ENCODE results near the gene MXRA8. TPM values are rescaled to one million over a fixed set of nuclear protein-coding genes. Genes with fewer than 3 reads are reported as not detected.
A peak's percentile ranks its signal among the peaks of the same experiment; 100 is the strongest.

The MXRA8 gene
- total RNA-seq, 1 donor from 2014 or later: 0.16 TPM

GRCh38 chr1:1327291-1327690 lies 31.1 kb downstream of the MXRA8 start:
- ChIA-PET CTCF (no interaction called here), POLR2A (interaction anchor here (0.6 to 1.2 kb wide), 2 partner anchors 72 to 294 kb away, joined by 3 read pairs; partner anchors contain the start of gene CCNL2)
- Mint-ChIP-seq H3K27ac (no peak overlapping the region), H3K4me3 (no peak overlapping the region), H3K27me3 (no peaks in the 10 kb centered on the region), H3K9me3 (no peaks in the 10 kb centered on the region), H3K36me3 (ENCODE audit: low read depth) (peaks cover 9% of the 10 kb centered on the region), H3K4me1 (peaks cover 45% of the 10 kb centered on the region)
- DNase-seq (no peak), ATAC-seq (ENCODE audit: low read depth) (no peak)
- TF ChIP-seq CTCF (IDR thresholded peaks at IDR 0.05): no peak
- intact Hi-C loops (cut with micrococcal nuclease): no loop called here

- ATAC-seq (ENCODE audit: low read depth) (no peak), DNase-seq (no peak)
- no peaks in the 10 kb centered on the region for H3K9me3 Mint-ChIP-seq
- peak overlapping the region; percentile 15 for H3K4me3 Mint-ChIP-seq
- H3K27ac Mint-ChIP-seq: no peak overlapping the region
- CTCF ChIA-PET: no interaction called here
- intact Hi-C loops (cut with micrococcal nuclease): no loop called here
- H3K27me3 Mint-ChIP-seq: no peaks in the 10 kb centered on the region
- peaks cover 11% of the 10 kb centered on the region for H3K36me3 Mint-ChIP-seq (ENCODE audit: low read depth)
- TF ChIP-seq CTCF (IDR thresholded peaks at IDR 0.05): no peak
- POLR2A ChIA-PET: interaction anchor here (0.8 kb wide), 1 partner anchor 15 kb away, joined by 3 read pairs; no protein-coding TSS in a partner anchor
- peaks cover 54% of the 10 kb centered on the region for H3K4me1 Mint-ChIP-seq
Measured at GRCh38 chr1:1326075-1326605, 32.2 kb downstream of the MXRA8 start.

DNA sequence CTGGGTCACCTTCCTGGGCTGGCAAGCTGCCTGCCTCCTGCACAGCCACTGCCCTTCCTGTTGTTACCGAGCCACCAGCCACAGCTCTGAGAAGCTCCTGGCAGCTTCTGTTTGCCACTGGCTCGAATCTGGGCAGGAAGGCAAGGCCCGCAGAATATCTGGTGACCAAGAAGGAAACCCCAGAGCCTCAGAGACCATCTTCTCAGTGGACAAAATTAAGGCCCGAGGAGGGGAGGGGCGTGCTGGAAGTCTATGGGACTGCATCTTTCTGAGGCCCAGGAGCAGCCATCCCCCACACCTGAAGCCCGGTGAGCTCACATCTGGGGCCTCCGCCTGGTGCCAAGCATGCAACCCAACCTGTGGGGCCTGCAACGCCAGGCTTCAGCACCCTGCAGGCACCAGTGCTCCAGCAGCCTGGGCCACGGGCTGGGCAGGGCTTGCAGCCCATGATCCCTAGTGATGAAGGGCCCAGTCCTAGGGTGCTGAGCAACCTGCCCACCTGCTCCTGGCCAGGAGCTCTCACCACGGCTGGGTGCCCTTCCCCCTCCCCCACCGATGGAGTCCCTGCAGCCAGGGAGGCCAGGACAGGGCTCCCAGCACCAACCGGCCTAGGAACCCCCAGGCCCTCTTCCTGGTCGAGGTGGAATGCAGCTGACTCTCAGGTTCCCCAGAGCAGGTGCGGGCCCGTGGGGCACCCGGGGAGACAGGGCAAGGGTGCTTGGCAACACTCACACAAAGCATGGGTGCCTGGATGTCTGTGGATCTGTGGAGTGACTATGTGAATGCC lies 32.9 kb downstream of the MXRA8 start:
- Mint-ChIP-seq H3K9me3 (no peaks in the 10 kb centered on the region), H3K4me3 (peak overlapping the region; percentile 90), H3K27me3 (no peaks in the 10 kb centered on the region), H3K27ac (no peak overlapping the region), H3K36me3 (ENCODE audit: low read depth) (peaks cover 11% of the 10 kb centered on the region), H3K4me1 (peaks cover 49% of the 10 kb centered on the region)
- no peak for ATAC-seq (ENCODE audit: low read depth)
- no peak for TF ChIP-seq CTCF (IDR thresholded peaks at IDR 0.05)
- no peak for DNase-seq
- POLR2A ChIA-PET: interaction anchor here (0.8 to 1.2 kb wide), 2 partner anchors 16 to 22 kb away, joined by 3 read pairs; no protein-coding TSS in a partner anchor
- CTCF ChIA-PET: no interaction called here
- intact Hi-C loops (cut with micrococcal nuclease): no loop called here

GRCh38 chr1:1324524-1325287 lies 33.6 kb downstream of the MXRA8 start, which contains the start of the genes CPTP and INTS11:
Gene CPTP (plus strand): TSS chr1:1324802. CDS start chr1:1326911, 2,109 bp downstream.
Gene INTS11 (minus strand): TSS chr1:1324660. CDS start chr1:1324608, 52 bp downstream.
- H3K27ac Mint-ChIP-seq: peak within 1 kb of the TSS; percentile 80
- ChIA-PET CTCF (no interaction called here), POLR2A (interaction anchor here (0.6 to 1.2 kb wide), 2 partner anchors 23 to 505 kb away, joined by 3 to 4 read pairs; no protein-coding TSS in a partner anchor)
- H3K4me1 Mint-ChIP-seq: peaks cover 41% of the 10 kb centered on the region
- peak; percentile 87 for ATAC-seq (ENCODE audit: low read depth)
- DNase-seq: peak; percentile 91
- H3K4me3 Mint-ChIP-seq: peak within 1 kb of the TSS; percentile 90
- intact Hi-C loops (cut with micrococcal nuclease): loop anchor here (1.0 kb wide), 3 partner anchors 16 to 51 kb away; partner anchors contain the start of genes AURKAIP1, DVL1 and PUSL1
- no peak for TF ChIP-seq CTCF (IDR thresholded peaks at IDR 0.05)
- peaks cover 16% of the 10 kb centered on the region for H3K36me3 Mint-ChIP-seq (ENCODE audit: low read depth)
- no peaks in the 10 kb centered on the region for H3K9me3 Mint-ChIP-seq
- no peaks in the 10 kb centered on the region for H3K27me3 Mint-ChIP-seq

Measured in activated B cell treated with CpG ODN at 0.5 μM for 24 hours (primary cell).